Fibroblast of the aortic adventitia (primary cell): ENCODE measurements around the gene ELF3. TPM values are rescaled to one million over a fixed set of nuclear protein-coding genes. Genes with fewer than 3 reads are reported as not detected.

Source experiments
- DNase-seq: peaks from one replicate; pipeline ENCODE4 v3.0.0-alpha.2; 2010; ENCODE audit warnings: low read depth
- H3K4me3 ChIP-seq: 2 replicates; pipeline ENCODE4 v1.5.1; 2011; ENCODE audit warnings: low read depth, mild to moderate bottlenecking, control low read depth, low read length, moderate library complexity
- CTCF ChIP-seq: IDR thresholded peaks from 2 replicates; pipeline ENCODE4 v1.5.1; 2011; ENCODE audit warnings: mild to moderate bottlenecking, low read length, control low read depth, inconsistent platforms; ENCODE audit not compliant: insufficient read depth
- total RNA-seq: library from RNA; depleted of rRNA; stranded (reverse); fragments of >200 nt; gene quantifications from 2 replicates; pipeline ENCODE4 v1.2.3, GENCODE V29; 2012; ENCODE audit warnings: low replicate concordance

Gene ELF3
- total RNA-seq, 1 donor = 0.09 TPM

- peak; percentile 2 for TF ChIP-seq CTCF
- H3K4me3 ChIP-seq = peak within 1 kb of the TSS; percentile 73
- peak; percentile 81 for DNase-seq
Measured at GRCh38 chr1:201982623-201983379, 27.6 kb upstream of the ELF3 start, which contains the start of gene RNPEP. Gene RNPEP (plus strand): TSS chr1:201982648. CDS start chr1:201982667, 19 bp downstream.

- peak overlapping the region; percentile 73 for H3K4me3 ChIP-seq
- DNase-seq = no peak
- no peak for TF ChIP-seq CTCF
Measured at GRCh38 chr1:201983380-201983805, 27.0 kb upstream of the ELF3 start.

GRCh38 chr1:201984446-201984845 lies 25.9 kb upstream of the ELF3 start:
- DNase-seq = no peak
- no peak for TF ChIP-seq CTCF
- H3K4me3 ChIP-seq = no peak overlapping the region

DNA sequence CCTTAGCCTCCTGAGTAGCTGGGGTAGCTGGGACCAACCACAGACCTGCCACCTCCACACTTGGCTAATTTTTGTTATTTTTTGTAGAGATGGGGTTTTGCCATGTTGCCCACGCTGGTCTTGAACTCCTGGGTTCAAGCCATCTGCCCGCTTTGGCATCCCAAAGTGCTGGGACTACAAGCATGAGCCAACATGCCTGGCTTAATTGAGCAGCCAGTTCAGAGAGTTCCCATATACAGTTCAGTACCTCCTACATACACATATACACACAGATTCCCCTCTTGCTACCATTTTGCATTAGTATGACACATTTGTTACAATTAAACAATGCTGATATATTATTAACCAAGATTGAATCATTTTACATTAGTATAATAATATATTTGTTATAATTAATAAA lies 25.0 kb upstream of the ELF3 start:
- TF ChIP-seq CTCF = no peak
- no peak overlapping the region for H3K4me3 ChIP-seq
- no peak for DNase-seq

GRCh38 chr1:201988601-201989000 lies 21.8 kb upstream of the ELF3 start:
- no peak for DNase-seq
- TF ChIP-seq CTCF = no peak
- H3K4me3 ChIP-seq = no peak overlapping the region

DNA sequence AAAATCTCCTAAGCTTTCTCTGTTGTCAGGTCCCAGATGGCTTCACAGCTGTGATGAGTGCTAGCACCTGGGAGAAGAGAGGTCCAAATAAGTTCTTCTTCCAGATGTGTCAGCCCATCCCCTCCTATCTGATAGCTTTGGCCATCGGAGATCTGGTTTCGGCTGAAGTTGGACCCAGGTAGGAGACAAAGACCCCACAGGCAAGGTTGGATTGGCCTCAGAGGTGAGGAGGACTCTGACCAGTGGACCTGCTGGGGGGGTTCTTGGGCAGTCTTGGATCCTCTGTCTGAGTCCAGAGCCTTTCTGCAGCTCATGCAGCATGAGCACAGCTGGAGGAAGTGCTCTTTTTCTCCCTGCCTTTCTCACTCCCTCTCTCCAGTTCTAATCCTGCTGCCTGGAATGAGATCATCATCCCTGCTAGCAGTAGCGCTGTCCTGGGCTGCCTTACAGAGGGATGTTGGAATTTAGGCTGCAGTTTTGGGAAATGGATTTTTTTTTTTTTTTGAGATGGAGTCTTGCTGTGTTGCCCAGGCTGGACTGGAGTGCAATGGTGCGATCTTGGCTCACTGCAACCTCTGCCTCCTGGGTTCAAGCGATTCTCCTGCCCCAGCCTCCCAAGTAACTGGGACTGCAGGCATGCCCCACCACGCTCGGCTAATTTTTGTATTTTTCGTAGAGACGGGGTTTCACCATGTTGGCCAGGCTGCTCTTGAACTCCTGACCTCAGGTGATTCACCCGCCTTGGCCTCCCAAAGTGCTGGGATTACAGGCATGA lies 20.8 kb upstream of the ELF3 start:
- no peak for TF ChIP-seq CTCF
- H3K4me3 ChIP-seq = no peak overlapping the region
- no peak for DNase-seq
